Kidney (tissue), 14 donors: ENCODE data around the gene CCDC88C. TPM values are rescaled to one million over a fixed set of nuclear protein-coding genes. Genes with fewer than 3 reads are reported as not detected.

Source experiments
- DNase-seq, 5 donors: peaks; one replicate each; pipeline ENCODE4 v3.0.0-alpha.2; 2013 to 2020
- FAIRE-seq: peaks from 2 replicates; lab custom pipeline; 2012; peaks lifted over from hg19 to GRCh38; lab: Jason Lieb, UNC
- H3K27ac ChIP-seq, 2 donors: one replicate each; pipeline ENCODE4 v1.7.0; 2013; ENCODE audit warnings: low read depth in 2 of 2, low read length in 2 of 2, inconsistent platforms in 1 of 2
- H3K27me3 ChIP-seq: one replicate; pipeline ENCODE4 v1.7.1; 2013; ENCODE audit warnings: low read length, inconsistent platforms; ENCODE audit not compliant: control insufficient read depth, insufficient read depth
- H3K36me3 ChIP-seq, 3 donors: one replicate each; pipeline versions ENCODE4 v1.7.0 to v1.7.1; 2013; ENCODE audit warnings: low read length in 3 of 3, control low read depth in 1 of 3, inconsistent platforms in 1 of 3; ENCODE audit not compliant: insufficient read depth in 3 of 3, control insufficient read depth in 2 of 3
- H3K4me1 ChIP-seq, 3 donors: one replicate each; pipeline versions ENCODE4 v1.7.0 to v1.7.1; 2013; ENCODE audit warnings: low read length in 3 of 3, inconsistent platforms in 1 of 3, low read depth in 1 of 3; ENCODE audit not compliant: control insufficient read depth in 2 of 3, insufficient read depth in 2 of 3
- H3K4me3 ChIP-seq, 3 donors: one replicate each; pipeline versions ENCODE4 v1.7.0 to v1.8.1; 2013; ENCODE audit warnings: low read length in 3 of 3, control low read depth in 1 of 3, inconsistent platforms in 1 of 3
- H3K9ac ChIP-seq, 3 donors: one replicate each; pipeline versions ENCODE4 v1.7.0 to v1.7.1; 2013; ENCODE audit warnings: low read length in 3 of 3, control low read depth in 1 of 3, inconsistent platforms in 1 of 3
- H3K9me3 ChIP-seq, 3 donors: one replicate each; pipeline versions ENCODE4 v1.7.0 to v1.7.1; 2013; ENCODE audit warnings: low read length in 3 of 3, control low read depth in 1 of 3, inconsistent platforms in 1 of 3; ENCODE audit not compliant: control insufficient read depth in 2 of 3, insufficient read depth in 1 of 3
- CTCF ChIP-seq: IDR thresholded peaks from 3 replicates; pipeline ENCODE4 v1.5.1; 2012; ENCODE audit warnings: mild to moderate bottlenecking, moderate library complexity, borderline replicate concordance; ENCODE audit not compliant: insufficient read depth; ENCODE audit errors: extremely low read depth
- intact Hi-C: fragments of 100-400 bp; cut with DNase I; formaldehyde crosslinking; loops from one replicate; pipeline ENCODE4 v1.11.1; 2022
- polyA plus RNA-seq: library from polyadenylated mRNA; stranded (reverse); fragments of 350-450 nt; fragmentation: Illumina TruSeq; extraction: RNeasy Lipid Tissue Mini Kit (QIAGEN cat#74804); gene quantifications from one replicate; pipeline ENCODE4 v1.2.3, GENCODE V29; 2014; ENCODE audit warnings: low read depth, low replicate concordance; ENCODE audit not compliant: insufficient read depth
- total RNA-seq: library from RNA; stranded (reverse); fragmentation: NEBNext Ultra II Directional; extraction: Animal tissue kit (Norgen Biotek cat#: 25700); gene quantifications from one replicate; pipeline ENCODE4 v1.2.1, GENCODE V29; 2021
- donor health status: control.
- donor health status: control.
- donor health status: control.
- donor health status: control.
- donor health status: control.
- donor health status: DM: yes; HTN: yes; CAD: no.
- donor health status: Normal renal cell carcinoma (clear cell type).

CCDC88C gene
- total and polyA plus RNA-seq, 2 donors from 2014 or later, result 6.6 to 32.8 TPM

- TF ChIP-seq CTCF, result no peak
- H3K4me3 ChIP-seq, result no peak overlapping the region
Measured at GRCh38 chr14:91225025-91225424, 192.6 kb downstream of the CCDC88C start.

GRCh38 chr14:91223028-91223783 lies 194.4 kb downstream of the CCDC88C start:
- DNase-seq (no peak), FAIRE-seq (no peak)
- H3K9me3 ChIP-seq, result no peaks in the 10 kb centered on the region
- no peak overlapping the region for H3K4me3 ChIP-seq
- H3K9ac ChIP-seq, result no peak overlapping the region
- no peak for TF ChIP-seq CTCF
- no peak overlapping the region for H3K27ac ChIP-seq
- peaks cover 0 to 10% (median 6%) of the 10 kb centered on the region in 3 donors for H3K4me1 ChIP-seq
- H3K27me3 ChIP-seq, result no peaks in the 10 kb centered on the region
- peaks cover 2 to 18% (median 14%) of the 10 kb centered on the region in 3 donors for H3K36me3 ChIP-seq
- intact Hi-C loops, result no loop called here

More at GRCh38 chr14:91225025-91225424, 192.6 kb downstream of the CCDC88C start:
- peaks cover 0 to 2% (median 0%) of the 10 kb centered on the region in 3 donors for H3K9me3 ChIP-seq
- no peak overlapping the region for H3K9ac ChIP-seq
- H3K4me1 ChIP-seq, result peaks cover 0 to 4% (median 2%) of the 10 kb centered on the region in 3 donors
- no peak for DNase-seq
- H3K27me3 ChIP-seq, result no peaks in the 10 kb centered on the region
- FAIRE-seq, result no peak
- intact Hi-C loops, result no loop called here
- H3K27ac ChIP-seq, result no peak overlapping the region
- peaks cover 2 to 17% (median 13%) of the 10 kb centered on the region in 3 donors for H3K36me3 ChIP-seq

Other genes with a start within 250 kb of the CCDC88C start
- 1.7 TPM for gene GPR68, start 173.1 kb downstream of the CCDC88C start, total RNA-seq
- gene GPR68, start 173.1 kb downstream of the CCDC88C start, polyA plus RNA-seq, result 0.82 TPM
- 86.5 TPM for gene PPP4R3A, start 92.5 kb upstream of the CCDC88C start, total RNA-seq
- gene PPP4R3A, start 92.5 kb upstream of the CCDC88C start, polyA plus RNA-seq, result 29.0 TPM